ENCODE results near the gene KYNU.

GRCh38 chr2:142840436-142840835, 37.0 kb upstream of the KYNU start:
- TF ChIP-seq ZNF24 (IDR thresholded peaks at IDR 0.05) (no peak), PAF1 (CRISPR knock-in tag; IDR thresholded peaks at IDR 0.05) (no peak), ZNF704 (CRISPR knock-in tag; IDR thresholded peaks at IDR 0.05; ENCODE audit: borderline replicate concordance) (no peak), CREBL2 (CRISPR knock-in tag; IDR thresholded peaks at IDR 0.05; ENCODE audit: borderline replicate concordance) (no peak)

Data from HepG2 (cell line).